Measurements from ENCODE around the gene NUFIP1. TPM values are rescaled to one million over a fixed set of nuclear protein-coding genes. Genes with fewer than 3 reads are reported as not detected.
A peak's percentile ranks its signal among the peaks of the same experiment; 100 is the strongest.

Gene NUFIP1
- total RNA-seq, 3 donors from 2014 or later, result 2.4 to 4.0 (median 3.3) TPM

GRCh38 chr13:44930280-44930679, 59.0 kb downstream of the NUFIP1 start:
- DNase-seq (ENCODE audit: low spot score in 2 of 2), result no peak
- H3K36me3 ChIP-seq, result no peaks in the 10 kb centered on the region
- TF ChIP-seq CTCF (IDR thresholded peaks at IDR 0.05), result no peak
- TF ChIP-seq POLR2AphosphoS5 (IDR thresholded peaks at IDR 0.05), result no peak
- no peak for TF ChIP-seq POLR2A (IDR thresholded peaks at IDR 0.05)
- no peaks in the 10 kb centered on the region for H3K4me1 ChIP-seq
- H3K9me3 ChIP-seq, result no peaks in the 10 kb centered on the region
- H3K27me3 ChIP-seq, result no peaks in the 10 kb centered on the region
- H3K4me3 ChIP-seq, result no peak overlapping the region
- intact Hi-C loops (cut with DNase I; ENCODE audit: low total_unique reads), result no loop called here
- no peak overlapping the region for H3K27ac ChIP-seq

GRCh38 chr13:44929692-44930091, 59.6 kb downstream of the NUFIP1 start:
- Histone ChIP-seq H3K27ac (no peak overlapping the region), H3K27me3 (no peaks in the 10 kb centered on the region), H3K36me3 (no peaks in the 10 kb centered on the region), H3K4me3 (no peak overlapping the region), H3K9me3 (no peaks in the 10 kb centered on the region), H3K4me1 (no peaks in the 10 kb centered on the region)
- DNase-seq (ENCODE audit: low spot score in 2 of 2), result no peak
- no peak for TF ChIP-seq POLR2AphosphoS5 (IDR thresholded peaks at IDR 0.05)
- no peak for TF ChIP-seq POLR2A (IDR thresholded peaks at IDR 0.05)
- no peak for TF ChIP-seq CTCF (IDR thresholded peaks at IDR 0.05)
- intact Hi-C loops (cut with DNase I; ENCODE audit: low total_unique reads), result no loop called here

- Histone ChIP-seq H3K4me1 (no peaks in the 10 kb centered on the region), H3K4me3 (no peak overlapping the region), H3K27me3 (no peaks in the 10 kb centered on the region), H3K27ac (no peak overlapping the region), H3K36me3 (no peaks in the 10 kb centered on the region), H3K9me3 (no peaks in the 10 kb centered on the region)
- no peak for DNase-seq (ENCODE audit: low spot score in 2 of 2)
- intact Hi-C loops (cut with DNase I; ENCODE audit: low total_unique reads), result no loop called here
- TF ChIP-seq POLR2A (IDR thresholded peaks at IDR 0.05), result no peak
- TF ChIP-seq POLR2AphosphoS5 (IDR thresholded peaks at IDR 0.05), result no peak
- TF ChIP-seq CTCF (IDR thresholded peaks at IDR 0.05), result no peak
Measured at GRCh38 chr13:44927968-44928367, 61.3 kb downstream of the NUFIP1 start.

- DNase-seq (ENCODE audit: low spot score in 2 of 2), result peak in 1 of 2 donors; percentile 63
- intact Hi-C loops (cut with DNase I; ENCODE audit: low total_unique reads), result no loop called here
- H3K27ac ChIP-seq, result peak overlapping the region; percentile 83 to 97
- TF ChIP-seq POLR2AphosphoS5 (IDR thresholded peaks at IDR 0.05), result no peak
- TF ChIP-seq POLR2A (IDR thresholded peaks at IDR 0.05), result no peak
- no peak for TF ChIP-seq CTCF (IDR thresholded peaks at IDR 0.05)
- H3K4me3 ChIP-seq, result no peak overlapping the region
- no peaks in the 10 kb centered on the region for H3K27me3 ChIP-seq
- no peaks in the 10 kb centered on the region for H3K36me3 ChIP-seq
- no peaks in the 10 kb centered on the region for H3K9me3 ChIP-seq
- H3K4me1 ChIP-seq, result no peaks in the 10 kb centered on the region
Measured at GRCh38 chr13:44921931-44922758, 67.1 kb downstream of the NUFIP1 start.

- no peaks in the 10 kb centered on the region for H3K4me1 ChIP-seq
- no peaks in the 10 kb centered on the region for H3K27me3 ChIP-seq
- H3K36me3 ChIP-seq, result no peaks in the 10 kb centered on the region
- intact Hi-C loops (cut with DNase I; ENCODE audit: low total_unique reads), result no loop called here
- H3K4me3 ChIP-seq, result no peak overlapping the region
- TF ChIP-seq CTCF (IDR thresholded peaks at IDR 0.05), result no peak
- TF ChIP-seq POLR2AphosphoS5 (IDR thresholded peaks at IDR 0.05), result no peak
- no peak for TF ChIP-seq POLR2A (IDR thresholded peaks at IDR 0.05)
- peak overlapping the region; percentile 66 to 97 for H3K27ac ChIP-seq
- no peak for DNase-seq (ENCODE audit: low spot score in 2 of 2)
- H3K9me3 ChIP-seq, result no peaks in the 10 kb centered on the region
Measured at GRCh38 chr13:44921246-44921877, 67.9 kb downstream of the NUFIP1 start.

Data from breast epithelium (tissue), 4 donors.